K562 (cell line): ENCODE results near the gene DIAPH1. TPM values are rescaled to one million over a fixed set of nuclear protein-coding genes. Genes with fewer than 3 reads are reported as not detected.

Source experiments
- ATF7 ChIP-seq: fragments of 450-650 bp; IDR thresholded peaks from 2 replicates; pipeline ENCODE4 v1.7.1; 2014; ENCODE audit warnings: mild to moderate bottlenecking, moderate library complexity
- CCNT2 ChIP-seq: IDR thresholded peaks from 2 replicates; pipeline ENCODE4 v1.6.1; 2011; ENCODE audit warnings: borderline replicate concordance, low read depth, mild to moderate bottlenecking, moderate library complexity, mixed read lengths, low read length; ENCODE audit not compliant: insufficient read length; ENCODE audit errors: extremely low read depth
- CREB1 ChIP-seq, 2 experiments: sonication (generic) in 1 of 2; formaldehyde crosslinking in 1 of 2; IDR thresholded peaks; 2 replicates each; pipeline versions ENCODE4 v1.6.1 to v1.8.0; 2012 to 2022; ENCODE audit warnings: inconsistent platforms in 1 of 2, mild to moderate bottlenecking in 1 of 2, missing genetic modification reagents in 1 of 2, moderate library complexity in 1 of 2
- CXXC5 ChIP-seq: fragments of 250-450 bp; sonication (Bioruptor Pico); IDR thresholded peaks from 2 replicates; pipeline ENCODE4 v1.8.0; 2022; ENCODE audit warnings: inconsistent platforms, mild to moderate bottlenecking, moderate library complexity
- ELF1 ChIP-seq: fragments of 200-800 bp; sonication (Bioruptor generic); IDR thresholded peaks from 2 replicates; pipeline ENCODE4 v1.6.1; 2016; ENCODE audit warnings: missing genetic modification characterization, missing compliant biosample characterization
- HSF4 ChIP-seq: fragments of 250-450 bp; sonication (Bioruptor Pico); IDR thresholded peaks from 2 replicates; pipeline ENCODE4 v2.1.2; 2022; ENCODE audit warnings: mild to moderate bottlenecking, moderate library complexity, borderline replicate concordance
- JUND ChIP-seq, 2 experiments: IDR thresholded peaks; 2 replicates in 1 of 2; 3 replicates in 1 of 2; pipeline ENCODE4 v1.6.1; 2011; ENCODE audit warnings: borderline replicate concordance in 2 of 2, low read depth in 2 of 2, low read length in 2 of 2, improper control_type of control experiment in 1 of 2, missing biosample characterization in 1 of 2, missing genetic modification characterization in 1 of 2, missing genetic modification reagents in 1 of 2
- KDM5B ChIP-seq: fragments of 200-600 bp; sonication (generic); IDR thresholded peaks from 2 replicates; pipeline ENCODE4 v1.6.1; 2012; ENCODE audit warnings: low read depth, mild to moderate bottlenecking, moderate library complexity, low read length, control low read depth, inconsistent platforms; ENCODE audit not compliant: insufficient replicate concordance
- PHF21A ChIP-seq: fragments of 450-650 bp; IDR thresholded peaks from 2 replicates; pipeline ENCODE4 v1.6.1; 2017; ENCODE audit warnings: low read depth, borderline replicate concordance
- POLR2AphosphoS5 ChIP-seq: IDR thresholded peaks from 2 replicates; pipeline ENCODE4 v1.6.1; 2011; ENCODE audit warnings: mild to moderate bottlenecking, low read depth, low read length, moderate library complexity; ENCODE audit not compliant: control insufficient read depth, insufficient read depth
- ZNF282 ChIP-seq: sonication (generic); formaldehyde crosslinking; IDR thresholded peaks from 2 replicates; pipeline ENCODE4 v1.8.1; 2023; ENCODE audit warnings: missing genetic modification reagents
- ZNF408 ChIP-seq: fragments of 250-450 bp; sonication (Bioruptor Pico); IDR thresholded peaks from 2 replicates; pipeline ENCODE4 v1.4.0; 2020; ENCODE audit warnings: low read depth, mild to moderate bottlenecking, moderate library complexity
- ZNF431 ChIP-seq: sonication (generic); formaldehyde crosslinking; IDR thresholded peaks from 2 replicates; pipeline ENCODE4 v1.8.0; 2022; ENCODE audit warnings: mild to moderate bottlenecking, missing genetic modification reagents
- polyA plus RNA-seq, 8 experiments: library from polyadenylated mRNA; depleted of rRNA in 4 of 8; stranded (reverse) in 5 of 8; unstranded in 3 of 8; fragments of >200 nt; fragmentation: Nextera tagmentation in 2 of 8; fragmentation: Illumina TruSeq in 1 of 8; extraction: Ambion mirVana in 2 of 8; extraction: Trizol in 1 of 8; gene quantifications; 2 replicates each; pipeline versions ENCODE4 v1.2.1 to v1.2.3, GENCODE V29; 2011 to 2014; ENCODE audit warnings: inconsistent platforms in 1 of 8, missing spikeins in 1 of 8
- total RNA-seq, 7 experiments: library from RNA; depleted of rRNA in 6 of 7; stranded (reverse); fragments of >200 nt in 6 of 7; fragmentation: Illumina TruSeq in 2 of 7; extraction: Trizol in 2 of 7; gene quantifications; 2 replicates each; pipeline versions ENCODE4 v1.2.1 to v1.2.3, GENCODE V29; 2011 to 2021; ENCODE audit warnings: low replicate concordance in 1 of 7
- TF ChIP-seq, protein P1 (sequence below), 2 experiments: fragments of 450-650 bp; formaldehyde crosslinking in 1 of 2; IDR thresholded peaks; 2 replicates each; pipeline versions ENCODE4 v1.4.0 to v1.6.1; 2014 to 2020; ENCODE audit warnings: mild to moderate bottlenecking in 2 of 2, borderline replicate concordance in 1 of 2, low read depth in 1 of 2
- TF ChIP-seq, protein P2 (sequence below), 2 experiments: fragments of 250-450 bp in 1 of 2; fragments of 450-650 bp in 1 of 2; sonication (Bioruptor Pico) in 1 of 2; IDR thresholded peaks; 2 replicates each; pipeline versions ENCODE4 v1.6.1 to v1.8.0; 2016 to 2021; ENCODE audit warnings: mild to moderate bottlenecking in 2 of 2, moderate library complexity in 2 of 2, missing compliant biosample characterization in 1 of 2, missing genetic modification characterization in 1 of 2

Gene DIAPH1
- total and polyA plus RNA-seq, 9 of the 15 experiments (the other 6 are each of a cell fraction or from before 2014, with no cell fraction given): 60.8 to 328 (median 97.8) TPM

GRCh38 chr5:141636413-141637122, 17.8 kb upstream of the DIAPH1 start, which contains the start of the genes HDAC3 and RELL2 (continued):
- TF ChIP-seq CXXC5 (CRISPR knock-in tag): peak; percentile 68
- no peak; the same call in 1 of the 2 replicates for TF ChIP-seq ZNF431 (CRISPR knock-in tag)
- TF ChIP-seq CREB1 (IDR thresholded peaks at IDR 0.05): peak; percentile 65
- no peak; the same call in 1 of the 2 replicates for TF ChIP-seq CREB1 (CRISPR knock-in tag; IDR thresholded peaks at IDR 0.05)
- peak; percentile 53 for TF ChIP-seq POLR2AphosphoS5
- TF ChIP-seq ZNF408 (CRISPR knock-in tag): no peak
- 0 out of 2 replicates have a peak, but pooled peaks have one; percentile 32 for TF ChIP-seq ATF7
- TF ChIP-seq ELF1 (tag): no peak
- no peak for TF ChIP-seq PHF21A
- 0 out of 2 replicates have a peak, but pooled peaks have one; percentile 2 for TF ChIP-seq JUND (IDR thresholded peaks at IDR 0.05; ENCODE audit: borderline replicate concordance, low read depth, low read length)
- peak; percentile 28; the same call in 1 of the 3 replicates for TF ChIP-seq JUND (tag; IDR thresholded peaks at IDR 0.05; ENCODE audit: borderline replicate concordance, low read depth, low read length)
- TF ChIP-seq KDM5B: peak; percentile 84
- TF ChIP-seq, protein P1, sequence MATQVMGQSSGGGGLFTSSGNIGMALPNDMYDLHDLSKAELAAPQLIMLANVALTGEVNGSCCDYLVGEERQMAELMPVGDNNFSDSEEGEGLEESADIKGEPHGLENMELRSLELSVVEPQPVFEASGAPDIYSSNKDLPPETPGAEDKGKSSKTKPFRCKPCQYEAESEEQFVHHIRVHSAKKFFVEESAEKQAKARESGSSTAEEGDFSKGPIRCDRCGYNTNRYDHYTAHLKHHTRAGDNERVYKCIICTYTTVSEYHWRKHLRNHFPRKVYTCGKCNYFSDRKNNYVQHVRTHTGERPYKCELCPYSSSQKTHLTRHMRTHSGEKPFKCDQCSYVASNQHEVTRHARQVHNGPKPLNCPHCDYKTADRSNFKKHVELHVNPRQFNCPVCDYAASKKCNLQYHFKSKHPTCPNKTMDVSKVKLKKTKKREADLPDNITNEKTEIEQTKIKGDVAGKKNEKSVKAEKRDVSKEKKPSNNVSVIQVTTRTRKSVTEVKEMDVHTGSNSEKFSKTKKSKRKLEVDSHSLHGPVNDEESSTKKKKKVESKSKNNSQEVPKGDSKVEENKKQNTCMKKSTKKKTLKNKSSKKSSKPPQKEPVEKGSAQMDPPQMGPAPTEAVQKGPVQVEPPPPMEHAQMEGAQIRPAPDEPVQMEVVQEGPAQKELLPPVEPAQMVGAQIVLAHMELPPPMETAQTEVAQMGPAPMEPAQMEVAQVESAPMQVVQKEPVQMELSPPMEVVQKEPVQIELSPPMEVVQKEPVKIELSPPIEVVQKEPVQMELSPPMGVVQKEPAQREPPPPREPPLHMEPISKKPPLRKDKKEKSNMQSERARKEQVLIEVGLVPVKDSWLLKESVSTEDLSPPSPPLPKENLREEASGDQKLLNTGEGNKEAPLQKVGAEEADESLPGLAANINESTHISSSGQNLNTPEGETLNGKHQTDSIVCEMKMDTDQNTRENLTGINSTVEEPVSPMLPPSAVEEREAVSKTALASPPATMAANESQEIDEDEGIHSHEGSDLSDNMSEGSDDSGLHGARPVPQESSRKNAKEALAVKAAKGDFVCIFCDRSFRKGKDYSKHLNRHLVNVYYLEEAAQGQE (IDR thresholded peaks at IDR 0.05; ENCODE audit: borderline replicate concordance): peak; percentile 31; the same call in 1 of the 2 replicates
- TF ChIP-seq, protein P1 (CRISPR knock-in tag; IDR thresholded peaks at IDR 0.05; ENCODE audit: low read depth): peak; percentile 62; the same call in 1 of the 2 replicates
- TF ChIP-seq, protein P2, sequence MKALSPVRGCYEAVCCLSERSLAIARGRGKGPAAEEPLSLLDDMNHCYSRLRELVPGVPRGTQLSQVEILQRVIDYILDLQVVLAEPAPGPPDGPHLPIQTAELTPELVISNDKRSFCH (CRISPR knock-in tag; IDR thresholded peaks at IDR 0.05): no peak
- TF ChIP-seq, protein P2 (tag; IDR thresholded peaks at IDR 0.05): no peak
- no peak for TF ChIP-seq HSF4 (CRISPR knock-in tag)
- no peak for TF ChIP-seq ZNF282
- TF ChIP-seq CCNT2: peak; percentile 66
